ENCODE measurements around the gene B4GALNT2.

B4GALNT2 gene

GRCh38 chr17:49210158-49211029 is 77.8 kb downstream of the B4GALNT2 start, which contains the start of the genes ABI3 and GNGT2:
Gene ABI3 (plus strand): TSS chr17:49210707. CDS start chr17:49210725, 18 bp downstream.
Gene GNGT2 (minus strand): TSS chr17:49210574. CDS start chr17:49207422, 3,152 bp downstream.
- DNase-seq (ENCODE audit: low read depth in 3 of 3, low spot score in 1 of 3): no peak

GRCh38 chr17:49213399-49213798 is 80.8 kb downstream of the B4GALNT2 start:
- no peak for DNase-seq (ENCODE audit: low read depth in 3 of 3, low spot score in 1 of 3)

- no peak for DNase-seq (ENCODE audit: low read depth in 3 of 3, low spot score in 1 of 3)
Measured at GRCh38 chr17:49213847-49214246, 81.3 kb downstream of the B4GALNT2 start.

GRCh38 chr17:49214676-49215360 is 82.2 kb downstream of the B4GALNT2 start:
- DNase-seq (ENCODE audit: low read depth in 3 of 3, low spot score in 1 of 3): no peak

GRCh38 chr17:49216482-49216881 is 83.9 kb downstream of the B4GALNT2 start:
- DNase-seq (ENCODE audit: low read depth in 3 of 3, low spot score in 1 of 3): no peak

GRCh38 chr17:49216953-49217650 is 84.5 kb downstream of the B4GALNT2 start:
- no peak for DNase-seq (ENCODE audit: low read depth in 3 of 3, low spot score in 1 of 3)

GRCh38 chr17:49217651-49218413 is 85.3 kb downstream of the B4GALNT2 start:
- DNase-seq (ENCODE audit: low read depth in 3 of 3, low spot score in 1 of 3): peak in 1 of 3 donors; percentile 32

- DNase-seq (ENCODE audit: low read depth in 3 of 3, low spot score in 1 of 3): no peak
Measured at GRCh38 chr17:49218941-49219913, 86.7 kb downstream of the B4GALNT2 start.

GRCh38 chr17:49219987-49220386 is 87.4 kb downstream of the B4GALNT2 start:
- DNase-seq (ENCODE audit: low read depth in 3 of 3, low spot score in 1 of 3): no peak

GRCh38 chr17:49223168-49223516 is 90.6 kb downstream of the B4GALNT2 start:
- no peak for DNase-seq (ENCODE audit: low read depth in 3 of 3, low spot score in 1 of 3)

GRCh38 chr17:49223517-49224197 is 91.1 kb downstream of the B4GALNT2 start:
- DNase-seq (ENCODE audit: low read depth in 3 of 3, low spot score in 1 of 3): peak in 1 of 3 donors; percentile 65

GRCh38 chr17:49224198-49224996 is 91.8 kb downstream of the B4GALNT2 start:
- no peak for DNase-seq (ENCODE audit: low read depth in 3 of 3, low spot score in 1 of 3)

- DNase-seq (ENCODE audit: low read depth in 3 of 3, low spot score in 1 of 3): no peak
Measured at GRCh38 chr17:49224997-49225337, 92.4 kb downstream of the B4GALNT2 start.

GRCh38 chr17:49225554-49226236 is 93.1 kb downstream of the B4GALNT2 start:
- no peak for DNase-seq (ENCODE audit: low read depth in 3 of 3, low spot score in 1 of 3)
